ENCODE measurements around the gene UNC93A.

The UNC93A gene

DNA sequence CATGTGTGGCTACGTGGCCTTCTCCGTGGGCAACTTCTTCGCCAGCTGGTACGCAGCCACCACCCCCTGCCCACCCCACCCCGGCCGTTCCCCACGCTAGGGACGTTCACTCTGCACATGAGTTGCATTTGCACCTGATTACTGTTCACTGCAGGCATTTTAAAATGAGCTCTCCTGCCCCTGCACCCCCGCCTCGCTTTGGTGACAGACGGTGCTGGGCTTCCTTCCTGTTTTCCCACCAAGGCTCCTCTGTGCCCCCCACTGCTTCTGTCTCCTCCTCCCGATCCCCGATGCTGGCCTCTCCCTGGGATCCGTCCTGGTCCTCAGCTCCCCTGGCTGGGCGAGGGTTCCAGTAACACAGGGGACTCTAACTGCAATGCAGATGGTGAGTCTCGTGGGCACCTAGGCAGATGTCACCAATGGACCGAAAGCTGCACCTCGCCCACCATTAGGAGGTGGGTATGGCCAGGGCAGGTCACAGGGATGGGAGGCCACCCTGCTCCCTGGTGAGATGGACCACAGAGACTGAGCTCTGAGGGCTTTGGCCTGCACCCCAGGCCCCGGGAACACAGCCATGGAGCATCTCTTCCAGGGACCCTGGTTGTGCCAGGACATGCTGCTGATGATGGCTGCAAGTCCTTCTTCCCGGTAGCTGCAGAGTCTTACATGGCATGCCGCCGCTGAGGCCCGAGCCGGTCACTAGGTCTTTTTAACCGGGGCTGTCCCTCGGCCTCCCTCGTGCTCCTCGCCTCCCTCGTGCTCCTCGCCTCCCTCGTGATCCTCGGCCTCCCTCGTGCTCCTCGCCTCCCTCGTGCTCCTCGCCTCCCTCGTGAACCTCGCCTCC is 3.8 kb downstream of the UNC93A start:
- Histone ChIP-seq H3K4me1 (ENCODE audit: insufficient read depth, low read length) (0 out of 2 replicates have a peak, but pooled peaks cover 5% of the 10 kb centered on the region), H3K9me3 (ENCODE audit: control insufficient read depth, insufficient read depth, low read length) (peaks cover 4% of the 10 kb centered on the region; the same call in 1 of the 2 replicates), H3K36me3 (ENCODE audit: insufficient read depth, low read length) (no peaks in the 10 kb centered on the region), H3K9ac (ENCODE audit: low read depth, low read length) (no peak overlapping the region)

DNA sequence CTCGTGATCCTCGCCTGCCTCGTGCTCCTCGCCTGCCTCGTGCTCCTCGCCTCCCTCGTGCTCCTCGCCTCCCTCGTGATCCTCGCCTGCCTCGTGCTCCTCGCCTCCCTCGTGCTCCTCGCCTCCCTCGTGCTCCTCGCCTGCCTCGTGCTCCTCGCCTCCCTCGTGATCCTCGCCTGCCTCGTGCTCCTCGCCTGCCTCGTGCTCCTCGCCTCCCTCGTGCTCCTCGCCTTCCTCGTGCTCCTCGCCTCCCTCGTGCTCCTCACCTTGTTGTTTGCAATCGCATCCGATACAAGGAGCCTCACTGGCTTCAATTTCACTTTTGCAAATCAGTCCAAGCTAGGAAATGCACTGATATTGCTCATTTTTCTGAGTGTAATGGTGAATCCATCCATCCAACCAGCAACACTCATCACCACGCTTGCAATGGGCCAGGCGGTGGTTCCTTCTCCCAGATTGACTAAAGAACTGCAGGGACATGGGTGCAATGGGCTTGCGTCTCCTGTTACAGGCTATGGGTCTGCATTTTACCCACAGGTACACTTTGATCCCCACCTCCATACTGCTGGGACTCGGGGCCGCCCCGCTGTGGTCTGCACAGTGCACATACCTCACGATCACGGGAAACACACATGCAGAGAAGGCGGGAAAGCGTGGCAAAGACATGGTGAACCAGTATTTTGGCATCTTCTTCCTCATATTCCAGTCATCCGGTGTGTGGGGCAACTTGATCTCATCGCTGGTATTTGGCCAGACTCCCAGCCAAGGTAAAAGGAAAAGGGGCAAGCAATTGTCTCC is 4.6 kb downstream of the UNC93A start:
- Histone ChIP-seq H3K4me1 (ENCODE audit: insufficient read depth, low read length) (0 out of 2 replicates have a peak, but pooled peaks cover 9% of the 10 kb centered on the region), H3K9me3 (ENCODE audit: control insufficient read depth, insufficient read depth, low read length) (peaks cover 4% of the 10 kb centered on the region; the same call in 1 of the 2 replicates), H3K9ac (ENCODE audit: low read depth, low read length) (no peak overlapping the region), H3K36me3 (ENCODE audit: insufficient read depth, low read length) (no peaks in the 10 kb centered on the region)

DNA sequence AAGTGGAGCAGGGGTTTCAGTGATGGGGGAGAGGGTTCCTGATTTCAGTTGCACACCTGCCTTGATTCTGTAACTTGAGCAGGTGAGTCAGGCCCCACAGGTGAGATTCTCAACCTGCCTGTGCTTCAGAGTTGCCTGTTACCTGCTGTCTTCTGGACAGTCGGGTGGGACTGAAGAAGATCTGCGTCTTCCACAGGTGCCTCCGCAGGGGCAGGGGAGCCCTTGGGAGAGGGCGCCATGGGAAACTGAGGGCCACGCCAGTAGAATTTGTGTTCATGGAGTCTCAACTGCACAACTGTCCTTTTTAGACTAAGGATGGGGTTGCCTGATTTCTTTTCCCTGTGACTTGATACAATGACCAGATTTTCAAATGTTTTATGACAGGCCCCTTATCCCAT is 5.2 kb downstream of the UNC93A start:
- H3K9me3 ChIP-seq (ENCODE audit: control insufficient read depth, insufficient read depth, low read length), result peaks cover 4% of the 10 kb centered on the region; the same call in 1 of the 2 replicates
- peaks cover 15% of the 10 kb centered on the region for H3K4me1 ChIP-seq (ENCODE audit: insufficient read depth, low read length)
- H3K9ac ChIP-seq (ENCODE audit: low read depth, low read length), result no peak overlapping the region
- no peaks in the 10 kb centered on the region for H3K36me3 ChIP-seq (ENCODE audit: insufficient read depth, low read length)

- H3K9me3 ChIP-seq (ENCODE audit: control insufficient read depth, insufficient read depth, low read length), result peaks cover 4% of the 10 kb centered on the region; the same call in 1 of the 2 replicates
- peaks cover 16% of the 10 kb centered on the region for H3K4me1 ChIP-seq (ENCODE audit: insufficient read depth, low read length)
- H3K36me3 ChIP-seq (ENCODE audit: insufficient read depth, low read length), result no peaks in the 10 kb centered on the region
- H3K9ac ChIP-seq (ENCODE audit: low read depth, low read length), result no peak overlapping the region
Measured at GRCh38 chr6:167296902-167297301, 5.8 kb downstream of the UNC93A start.

DNA sequence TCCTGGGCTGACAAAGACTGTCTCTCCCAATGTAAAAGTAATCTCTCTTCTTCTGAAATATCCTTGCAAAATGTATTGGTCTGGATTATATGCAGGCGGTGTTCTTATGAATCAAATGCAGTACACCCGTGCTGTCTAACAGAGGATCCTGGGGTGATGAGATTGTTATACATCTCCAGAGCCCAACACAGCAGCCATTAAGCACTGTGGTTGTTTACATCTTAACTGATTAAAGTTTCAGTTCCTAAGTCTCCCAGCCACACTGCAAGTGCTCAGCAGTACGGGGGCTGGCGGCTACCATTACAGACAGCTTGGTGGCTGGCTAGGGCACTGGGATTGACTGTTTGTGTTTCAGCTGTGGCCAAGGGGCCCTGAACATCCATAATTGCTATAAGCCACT is 7.0 kb downstream of the UNC93A start:
- H3K9ac ChIP-seq (ENCODE audit: low read depth, low read length), result no peak overlapping the region
- peaks cover 4% of the 10 kb centered on the region; the same call in 1 of the 2 replicates for H3K9me3 ChIP-seq (ENCODE audit: control insufficient read depth, insufficient read depth, low read length)
- peaks cover 11% of the 10 kb centered on the region for H3K4me1 ChIP-seq (ENCODE audit: insufficient read depth, low read length)
- H3K36me3 ChIP-seq (ENCODE audit: insufficient read depth, low read length), result no peaks in the 10 kb centered on the region

- peaks cover 4% of the 10 kb centered on the region; the same call in 1 of the 2 replicates for H3K9me3 ChIP-seq (ENCODE audit: control insufficient read depth, insufficient read depth, low read length)
- H3K9ac ChIP-seq (ENCODE audit: low read depth, low read length), result no peak overlapping the region
- no peaks in the 10 kb centered on the region for H3K36me3 ChIP-seq (ENCODE audit: insufficient read depth, low read length)
- H3K4me1 ChIP-seq (ENCODE audit: insufficient read depth, low read length), result peaks cover 11% of the 10 kb centered on the region
Measured at GRCh38 chr6:167299641-167300308, 8.7 kb downstream of the UNC93A start.

DNA sequence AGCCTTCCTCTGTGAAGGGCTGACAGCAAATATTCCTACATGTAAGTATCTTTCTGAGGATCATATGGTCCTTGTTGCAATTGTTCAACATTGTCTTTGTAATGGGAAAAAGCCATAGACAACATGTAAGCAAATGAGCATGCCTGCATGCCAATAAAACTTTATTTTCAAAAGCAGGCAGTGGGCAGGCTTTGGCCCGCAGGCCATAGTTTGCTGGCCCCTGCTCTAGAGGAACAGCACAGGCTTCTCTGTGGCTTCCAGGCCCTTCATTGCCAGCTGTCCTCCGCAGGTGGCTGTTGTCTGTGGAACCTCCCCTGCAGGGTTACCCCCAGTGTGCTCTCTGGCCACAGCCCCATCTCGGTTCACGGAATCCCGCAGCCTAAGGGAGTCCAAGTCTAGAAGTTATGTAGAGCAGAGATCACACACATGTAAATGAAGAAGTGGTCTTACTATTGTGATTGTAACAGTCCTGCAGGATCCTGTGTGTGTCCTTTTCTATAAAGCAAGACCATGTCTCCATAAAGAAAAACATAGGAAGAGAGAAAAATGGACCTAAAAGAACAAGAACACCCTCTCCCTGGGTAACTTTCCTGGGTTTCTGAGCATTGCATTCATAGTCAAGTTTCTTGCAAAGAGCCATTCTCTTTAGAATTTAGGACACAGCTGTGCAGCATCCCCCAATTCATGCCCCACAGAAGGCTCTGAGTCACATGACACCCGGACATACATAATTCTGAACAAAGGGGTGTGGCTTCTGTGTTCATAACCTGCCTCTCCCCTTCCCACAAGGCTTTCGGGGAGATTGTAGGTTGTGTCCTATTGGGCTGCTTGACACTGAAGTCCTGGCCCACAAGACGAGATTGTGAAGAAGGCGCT is 10.0 kb downstream of the UNC93A start:
- peaks cover 4% of the 10 kb centered on the region; the same call in 1 of the 2 replicates for H3K9me3 ChIP-seq (ENCODE audit: control insufficient read depth, insufficient read depth, low read length)
- H3K4me1 ChIP-seq (ENCODE audit: insufficient read depth, low read length), result peaks cover 22% of the 10 kb centered on the region
- H3K9ac ChIP-seq (ENCODE audit: low read depth, low read length), result no peak overlapping the region
- H3K36me3 ChIP-seq (ENCODE audit: insufficient read depth, low read length), result no peaks in the 10 kb centered on the region

DNA sequence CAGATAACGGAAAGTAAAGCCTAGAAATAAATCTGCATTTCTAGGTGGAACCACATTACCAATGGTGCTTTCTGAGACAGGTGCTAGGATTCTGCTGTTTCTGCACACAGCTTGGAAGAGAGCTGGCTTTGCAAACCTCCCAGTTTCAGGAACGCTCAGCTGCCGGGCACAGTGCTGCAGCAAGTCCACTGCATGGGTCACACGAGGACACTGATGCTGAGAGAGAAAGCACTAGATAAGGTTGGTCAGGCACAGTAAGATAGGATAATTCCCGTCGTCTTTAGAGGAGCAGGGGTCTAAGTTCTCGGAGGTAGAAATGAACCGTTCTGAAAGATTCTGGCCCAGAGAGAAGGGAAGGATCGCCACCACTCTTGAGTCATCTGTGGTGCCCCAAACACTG is 11.0 kb downstream of the UNC93A start:
- Histone ChIP-seq H3K9me3 (ENCODE audit: control insufficient read depth, insufficient read depth, low read length) (peaks cover 4% of the 10 kb centered on the region; the same call in 1 of the 2 replicates), H3K4me1 (ENCODE audit: insufficient read depth, low read length) (peaks cover 29% of the 10 kb centered on the region), H3K9ac (ENCODE audit: low read depth, low read length) (no peak overlapping the region), H3K36me3 (ENCODE audit: insufficient read depth, low read length) (no peaks in the 10 kb centered on the region)

GRCh38 chr6:167302796-167303195 is 11.7 kb downstream of the UNC93A start:
- no peak overlapping the region for H3K9ac ChIP-seq (ENCODE audit: low read depth, low read length)
- no peaks in the 10 kb centered on the region for H3K36me3 ChIP-seq (ENCODE audit: insufficient read depth, low read length)
- peaks cover 29% of the 10 kb centered on the region for H3K4me1 ChIP-seq (ENCODE audit: insufficient read depth, low read length)
- peaks cover under 1% of the 10 kb centered on the region; the same call in 1 of the 2 replicates for H3K9me3 ChIP-seq (ENCODE audit: control insufficient read depth, insufficient read depth, low read length)

GRCh38 chr6:167303675-167304625 is 12.8 kb downstream of the UNC93A start:
- Histone ChIP-seq H3K4me1 (ENCODE audit: insufficient read depth, low read length) (peaks cover 29% of the 10 kb centered on the region), H3K9me3 (ENCODE audit: control insufficient read depth, insufficient read depth, low read length) (no peaks in the 10 kb centered on the region), H3K9ac (ENCODE audit: low read depth, low read length) (no peak overlapping the region), H3K36me3 (ENCODE audit: insufficient read depth, low read length) (no peaks in the 10 kb centered on the region)

GRCh38 chr6:167304912-167305311 is 13.8 kb downstream of the UNC93A start:
- H3K36me3 ChIP-seq (ENCODE audit: insufficient read depth, low read length), result no peaks in the 10 kb centered on the region
- no peak overlapping the region for H3K9ac ChIP-seq (ENCODE audit: low read depth, low read length)
- H3K9me3 ChIP-seq (ENCODE audit: control insufficient read depth, insufficient read depth, low read length), result no peaks in the 10 kb centered on the region
- H3K4me1 ChIP-seq (ENCODE audit: insufficient read depth, low read length), result peaks cover 29% of the 10 kb centered on the region

DNA sequence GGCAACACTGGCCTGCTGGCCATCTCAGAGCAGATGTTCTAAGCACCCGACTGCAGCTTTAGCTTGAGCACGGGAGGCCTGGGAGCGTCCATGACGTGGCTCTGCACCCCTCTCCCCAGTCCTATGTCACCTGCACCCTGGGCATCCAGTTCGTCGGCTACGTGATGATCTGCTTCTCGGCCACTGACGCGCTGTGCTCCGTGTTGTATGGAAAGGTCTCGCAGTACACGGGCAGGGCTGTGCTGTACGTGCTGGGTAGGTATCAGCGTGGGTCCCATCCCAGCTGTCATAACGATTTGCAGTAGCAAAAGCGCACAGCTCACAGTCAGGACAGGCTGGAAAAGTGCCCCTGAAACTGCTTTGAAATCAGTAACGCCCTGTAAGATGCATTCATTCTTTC is 14.7 kb downstream of the UNC93A start:
- Histone ChIP-seq H3K9ac (ENCODE audit: low read depth, low read length) (no peak overlapping the region), H3K36me3 (ENCODE audit: insufficient read depth, low read length) (no peaks in the 10 kb centered on the region), H3K4me1 (ENCODE audit: insufficient read depth, low read length) (peaks cover 25% of the 10 kb centered on the region), H3K9me3 (ENCODE audit: control insufficient read depth, insufficient read depth, low read length) (no peaks in the 10 kb centered on the region)

Measured in ES-I3 (cell line).